ENCODE results near the gene ATP2C2. TPM values are rescaled to one million over a fixed set of nuclear protein-coding genes. Genes with fewer than 3 reads are reported as not detected.
A peak's percentile ranks its signal among the peaks of the same experiment; 100 is the strongest.

Gene ATP2C2
- total RNA-seq, 1 donor from 2014 or later, result 6.8 TPM

- Mint-ChIP-seq H3K9me3 (ENCODE audit: low read depth) (peaks cover 6% of the 10 kb centered on the region), H3K27me3 (no peaks in the 10 kb centered on the region), H3K4me3 (ENCODE audit: low read depth) (no peak overlapping the region), H3K4me1 (ENCODE audit: low read depth) (peaks cover 1% of the 10 kb centered on the region), H3K36me3 (ENCODE audit: insufficient read depth) (peaks cover 25% of the 10 kb centered on the region), H3K27ac (no peak overlapping the region)
- no peak for DNase-seq (ENCODE audit: low spot score, unreplicated experiment)
- TF ChIP-seq, protein P1, sequence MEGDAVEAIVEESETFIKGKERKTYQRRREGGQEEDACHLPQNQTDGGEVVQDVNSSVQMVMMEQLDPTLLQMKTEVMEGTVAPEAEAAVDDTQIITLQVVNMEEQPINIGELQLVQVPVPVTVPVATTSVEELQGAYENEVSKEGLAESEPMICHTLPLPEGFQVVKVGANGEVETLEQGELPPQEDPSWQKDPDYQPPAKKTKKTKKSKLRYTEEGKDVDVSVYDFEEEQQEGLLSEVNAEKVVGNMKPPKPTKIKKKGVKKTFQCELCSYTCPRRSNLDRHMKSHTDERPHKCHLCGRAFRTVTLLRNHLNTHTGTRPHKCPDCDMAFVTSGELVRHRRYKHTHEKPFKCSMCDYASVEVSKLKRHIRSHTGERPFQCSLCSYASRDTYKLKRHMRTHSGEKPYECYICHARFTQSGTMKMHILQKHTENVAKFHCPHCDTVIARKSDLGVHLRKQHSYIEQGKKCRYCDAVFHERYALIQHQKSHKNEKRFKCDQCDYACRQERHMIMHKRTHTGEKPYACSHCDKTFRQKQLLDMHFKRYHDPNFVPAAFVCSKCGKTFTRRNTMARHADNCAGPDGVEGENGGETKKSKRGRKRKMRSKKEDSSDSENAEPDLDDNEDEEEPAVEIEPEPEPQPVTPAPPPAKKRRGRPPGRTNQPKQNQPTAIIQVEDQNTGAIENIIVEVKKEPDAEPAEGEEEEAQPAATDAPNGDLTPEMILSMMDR (IDR thresholded peaks at IDR 0.05; ENCODE audit: unreplicated experiment), result no peak
These were observed 131.3 kb downstream of the ATP2C2 start for GRCh38 chr16:84499638-84500037.

- H3K4me3 Mint-ChIP-seq (ENCODE audit: low read depth), result no peak overlapping the region
- DNase-seq (ENCODE audit: low spot score, unreplicated experiment), result no peak
- H3K27me3 Mint-ChIP-seq, result no peaks in the 10 kb centered on the region
- TF ChIP-seq, protein P1 (IDR thresholded peaks at IDR 0.05; ENCODE audit: unreplicated experiment), result no peak
- peaks cover 5% of the 10 kb centered on the region for H3K4me1 Mint-ChIP-seq (ENCODE audit: low read depth)
- H3K27ac Mint-ChIP-seq, result no peak overlapping the region
- peaks cover 17% of the 10 kb centered on the region for H3K36me3 Mint-ChIP-seq (ENCODE audit: insufficient read depth)
- peaks cover 1% of the 10 kb centered on the region for H3K9me3 Mint-ChIP-seq (ENCODE audit: low read depth)
These were observed 132.2 kb downstream of the ATP2C2 start for GRCh38 chr16:84500531-84500930.

GRCh38 chr16:84501077-84501735 is 132.9 kb downstream of the ATP2C2 start:
- H3K36me3 Mint-ChIP-seq (ENCODE audit: insufficient read depth), result peaks cover 13% of the 10 kb centered on the region
- DNase-seq (ENCODE audit: low spot score, unreplicated experiment), result no peak
- TF ChIP-seq, protein P1 (IDR thresholded peaks at IDR 0.05; ENCODE audit: unreplicated experiment), result no peak
- no peak overlapping the region for H3K27ac Mint-ChIP-seq
- H3K27me3 Mint-ChIP-seq, result no peaks in the 10 kb centered on the region
- no peaks in the 10 kb centered on the region for H3K9me3 Mint-ChIP-seq (ENCODE audit: low read depth)
- H3K4me3 Mint-ChIP-seq (ENCODE audit: low read depth), result no peak overlapping the region
- H3K4me1 Mint-ChIP-seq (ENCODE audit: low read depth), result peaks cover 6% of the 10 kb centered on the region

DNA sequence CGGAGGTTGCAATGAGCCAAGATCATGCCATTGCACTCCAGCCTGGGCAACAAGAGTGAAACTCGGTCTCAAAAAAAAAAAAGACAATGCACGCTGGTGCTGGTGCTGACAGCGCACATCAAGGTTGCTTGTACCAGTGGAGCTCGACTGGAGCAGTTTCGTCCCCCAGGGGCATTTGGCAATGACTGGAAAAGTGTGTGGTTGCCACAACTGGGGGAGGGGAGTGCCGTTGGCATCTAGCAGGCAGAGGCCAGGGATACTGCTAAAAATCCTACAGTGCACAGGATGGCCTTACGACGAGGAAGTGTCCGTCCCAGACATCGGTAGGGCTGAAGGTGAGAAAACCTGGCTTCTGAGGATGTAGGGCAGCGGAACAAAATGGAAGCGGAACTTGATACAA is 133.7 kb downstream of the ATP2C2 start:
- no peak overlapping the region for H3K4me3 Mint-ChIP-seq (ENCODE audit: low read depth)
- H3K36me3 Mint-ChIP-seq (ENCODE audit: insufficient read depth), result peaks cover 8% of the 10 kb centered on the region
- no peaks in the 10 kb centered on the region for H3K9me3 Mint-ChIP-seq (ENCODE audit: low read depth)
- DNase-seq (ENCODE audit: low spot score, unreplicated experiment), result no peak
- H3K27me3 Mint-ChIP-seq, result no peaks in the 10 kb centered on the region
- TF ChIP-seq, protein P1 (IDR thresholded peaks at IDR 0.05; ENCODE audit: unreplicated experiment), result no peak
- H3K4me1 Mint-ChIP-seq (ENCODE audit: low read depth), result peaks cover 6% of the 10 kb centered on the region
- H3K27ac Mint-ChIP-seq, result no peak overlapping the region

- no peak for DNase-seq (ENCODE audit: low spot score, unreplicated experiment)
- peaks cover 6% of the 10 kb centered on the region for H3K4me1 Mint-ChIP-seq (ENCODE audit: low read depth)
- H3K4me3 Mint-ChIP-seq (ENCODE audit: low read depth), result peak overlapping the region; percentile 41
- H3K9me3 Mint-ChIP-seq (ENCODE audit: low read depth), result no peaks in the 10 kb centered on the region
- peaks cover 4% of the 10 kb centered on the region for H3K36me3 Mint-ChIP-seq (ENCODE audit: insufficient read depth)
- H3K27ac Mint-ChIP-seq, result no peak overlapping the region
- H3K27me3 Mint-ChIP-seq, result no peaks in the 10 kb centered on the region
- TF ChIP-seq, protein P1 (IDR thresholded peaks at IDR 0.05; ENCODE audit: unreplicated experiment), result no peak
These were observed 134.2 kb downstream of the ATP2C2 start for GRCh38 chr16:84502581-84502980.
